ENCODE data around the gene ENTPD3. TPM values are rescaled to one million over a fixed set of nuclear protein-coding genes. Genes with fewer than 3 reads are reported as not detected.

The ENTPD3 gene
- total and polyA plus RNA-seq, 2 of the 13 experiments (the other 11 are each of a cell fraction or from before 2014, with no cell fraction given) = 0.07 TPM; not detected in 1

GRCh38 chr3:40456940-40457823, 70.2 kb downstream of the ENTPD3 start, which contains the start of gene RPL14 (continued):
- peak; percentile 77; the same call in 1 of the 2 replicates for TF ChIP-seq ETS1 (CRISPR knock-in tag; IDR thresholded peaks at IDR 0.05)
- peak; percentile 59; the same call in 1 of the 2 replicates for TF ChIP-seq MEF2D (CRISPR knock-in tag; IDR thresholded peaks at IDR 0.05)
- peak; percentile 57 for TF ChIP-seq TFDP2 (CRISPR knock-in tag; IDR thresholded peaks at IDR 0.05)
- TF ChIP-seq MTA1 (CRISPR knock-in tag; IDR thresholded peaks at IDR 0.05; ENCODE audit: borderline replicate concordance) = 0 out of 2 replicates have a peak, but pooled peaks have one; percentile 31
- TF ChIP-seq BORCS8-MEF2B (CRISPR knock-in tag; IDR thresholded peaks at IDR 0.05) = peak; percentile 84
- TF ChIP-seq ZNF275 (CRISPR knock-in tag; IDR thresholded peaks at IDR 0.05; ENCODE audit: borderline replicate concordance) = peak; percentile 86; the same call in 1 of the 2 replicates
- no peak for TF ChIP-seq KLF11 (CRISPR knock-in tag; IDR thresholded peaks at IDR 0.05)
- TF ChIP-seq PHF5A (CRISPR knock-in tag; IDR thresholded peaks at IDR 0.05; ENCODE audit: low read depth, unreplicated experiment) = no peak
- TF ChIP-seq ZNF510 (CRISPR knock-in tag; IDR thresholded peaks at IDR 0.05; ENCODE audit: low read depth) = peak; percentile 63; the same call in 1 of the 2 replicates
- TF ChIP-seq ZNF83 (CRISPR knock-in tag; IDR thresholded peaks at IDR 0.05; ENCODE audit: borderline replicate concordance) = peak; percentile 68; the same call in 1 of the 2 replicates
- peak; percentile 26; the same call in 1 of the 2 replicates for TF ChIP-seq ARID5B (CRISPR knock-in tag; IDR thresholded peaks at IDR 0.05)
- no peak for TF ChIP-seq SMC3 (IDR thresholded peaks at IDR 0.05; ENCODE audit: low read length)
- TF ChIP-seq GRHL1 (CRISPR knock-in tag; conservative IDR thresholded peaks at IDR 0.05) = no peak
- peak; percentile 52 for TF ChIP-seq GFI1 (CRISPR knock-in tag; IDR thresholded peaks at IDR 0.05; ENCODE audit: borderline replicate concordance)
- TF ChIP-seq THYN1 (CRISPR knock-in tag; IDR thresholded peaks at IDR 0.05; ENCODE audit: borderline replicate concordance, low read depth) = no peak
- TF ChIP-seq EEA1 (CRISPR knock-in tag; IDR thresholded peaks at IDR 0.05; ENCODE audit: borderline replicate concordance) = no peak
- TF ChIP-seq MYNN (CRISPR knock-in tag; IDR thresholded peaks at IDR 0.05; ENCODE audit: low read depth) = no peak
- peak; percentile 63; the same call in 1 of the 2 replicates for TF ChIP-seq FOXK1 (CRISPR knock-in tag; IDR thresholded peaks at IDR 0.05; ENCODE audit: borderline replicate concordance, low read depth)
